HuH-7 (cell line): Measurements from ENCODE around the gene LHX1.

ENCODE experiments used
- DNase-seq: peaks from one replicate; pipeline ENCODE4 v3.0.0; 2011; ENCODE audit warnings: low spot score

Gene LHX1

DNA sequence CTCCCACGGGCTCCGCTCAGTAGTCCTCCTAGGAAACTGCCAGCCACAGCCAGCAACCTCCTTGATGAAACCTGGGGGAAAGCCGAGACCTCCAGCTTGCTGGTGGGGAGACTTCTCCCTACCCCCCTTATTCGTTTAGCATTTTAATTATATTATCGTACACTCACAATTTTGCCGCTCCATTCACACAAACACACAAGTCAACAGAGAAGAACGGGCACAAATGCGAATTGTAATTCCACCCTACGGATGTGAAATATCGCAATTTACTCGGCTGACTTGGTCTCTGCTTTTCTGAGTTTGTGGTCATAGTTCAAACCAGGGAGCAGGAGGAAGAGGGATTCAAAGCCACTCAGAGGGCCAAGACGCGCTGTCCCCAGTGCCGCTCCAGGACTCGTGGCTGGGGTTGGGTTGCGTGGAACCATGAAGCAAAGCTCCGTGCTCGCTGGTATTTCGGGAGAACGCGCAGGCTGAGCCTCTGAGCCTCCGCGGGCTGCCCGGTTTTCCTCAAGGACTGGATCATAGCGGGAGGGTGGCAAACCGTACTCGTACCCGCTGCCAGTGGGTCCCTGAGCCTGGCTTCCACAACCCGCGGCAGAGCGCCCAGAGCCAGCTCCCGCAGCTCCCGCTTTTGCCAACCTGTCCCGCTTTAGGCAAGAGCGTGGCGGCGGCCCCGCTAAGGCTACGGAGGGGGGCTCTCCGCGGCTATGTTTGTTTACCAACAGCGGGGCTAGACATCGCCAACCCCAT lies 2.0 kb downstream of the LHX1 start:
- DNase-seq: no peak

DNA sequence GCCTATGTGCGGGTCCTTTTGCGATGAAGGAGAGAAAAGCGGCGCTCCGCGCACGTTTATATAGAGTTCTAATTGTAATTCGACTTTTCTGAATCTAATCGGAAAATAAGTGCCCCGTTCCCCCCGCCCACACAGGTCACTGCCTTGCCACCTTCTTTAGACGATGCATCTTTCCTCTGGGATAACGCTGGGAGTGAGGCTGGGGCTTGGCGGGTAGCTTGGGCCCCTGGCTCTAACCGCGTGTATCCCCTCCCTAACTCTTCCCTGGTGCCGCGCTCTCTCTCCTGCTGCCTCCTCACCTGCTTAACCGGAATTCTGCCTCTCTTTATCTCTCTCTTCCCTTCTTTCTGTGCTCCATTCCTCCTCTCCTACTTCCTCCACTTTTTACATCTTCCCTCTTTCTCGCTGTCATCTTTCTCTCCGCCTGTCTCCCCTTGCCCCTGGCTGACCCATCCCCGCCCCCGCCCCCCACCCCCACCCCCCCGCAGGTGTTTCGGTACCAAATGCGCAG lies 2.6 kb downstream of the LHX1 start:
- no peak for DNase-seq

DNA sequence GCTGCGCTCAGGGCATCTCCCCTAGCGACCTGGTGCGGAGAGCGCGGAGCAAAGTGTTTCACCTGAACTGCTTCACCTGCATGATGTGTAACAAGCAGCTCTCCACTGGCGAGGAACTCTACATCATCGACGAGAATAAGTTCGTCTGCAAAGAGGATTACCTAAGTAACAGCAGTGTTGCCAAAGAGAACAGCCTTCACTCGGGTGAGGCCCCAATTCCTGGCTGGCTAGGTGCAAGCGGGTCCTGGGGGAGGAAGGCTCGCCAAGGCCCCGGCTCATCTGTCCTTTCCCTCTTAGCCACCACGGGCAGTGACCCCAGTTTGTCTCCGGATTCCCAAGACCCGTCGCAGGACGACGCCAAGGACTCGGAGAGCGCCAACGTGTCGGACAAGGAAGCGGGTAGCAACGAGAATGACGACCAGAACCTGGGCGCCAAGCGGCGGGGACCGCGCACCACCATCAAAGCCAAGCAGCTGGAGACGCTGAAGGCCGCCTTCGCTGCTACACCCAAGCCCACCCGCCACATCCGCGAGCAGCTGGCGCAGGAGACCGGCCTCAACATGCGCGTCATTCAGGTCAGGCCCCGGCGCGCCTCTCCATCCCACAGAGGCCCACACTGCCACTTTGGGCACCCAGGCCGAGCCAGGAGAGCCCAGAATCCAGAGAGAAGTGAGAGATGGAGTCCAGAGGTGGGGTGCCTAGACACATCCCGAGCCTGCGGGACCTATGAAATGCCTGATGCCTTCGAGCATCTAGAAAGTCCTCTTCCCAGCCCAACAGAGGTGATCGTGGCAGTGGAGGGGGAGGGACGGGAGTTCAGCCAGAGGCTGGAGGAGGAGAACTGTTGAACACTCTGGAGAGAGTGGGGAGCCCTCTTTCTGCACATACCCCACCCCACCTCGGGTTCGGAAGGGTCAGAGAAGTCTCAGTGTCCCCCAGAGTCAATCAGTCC lies 3.3 kb downstream of the LHX1 start:
- no peak for DNase-seq

DNA sequence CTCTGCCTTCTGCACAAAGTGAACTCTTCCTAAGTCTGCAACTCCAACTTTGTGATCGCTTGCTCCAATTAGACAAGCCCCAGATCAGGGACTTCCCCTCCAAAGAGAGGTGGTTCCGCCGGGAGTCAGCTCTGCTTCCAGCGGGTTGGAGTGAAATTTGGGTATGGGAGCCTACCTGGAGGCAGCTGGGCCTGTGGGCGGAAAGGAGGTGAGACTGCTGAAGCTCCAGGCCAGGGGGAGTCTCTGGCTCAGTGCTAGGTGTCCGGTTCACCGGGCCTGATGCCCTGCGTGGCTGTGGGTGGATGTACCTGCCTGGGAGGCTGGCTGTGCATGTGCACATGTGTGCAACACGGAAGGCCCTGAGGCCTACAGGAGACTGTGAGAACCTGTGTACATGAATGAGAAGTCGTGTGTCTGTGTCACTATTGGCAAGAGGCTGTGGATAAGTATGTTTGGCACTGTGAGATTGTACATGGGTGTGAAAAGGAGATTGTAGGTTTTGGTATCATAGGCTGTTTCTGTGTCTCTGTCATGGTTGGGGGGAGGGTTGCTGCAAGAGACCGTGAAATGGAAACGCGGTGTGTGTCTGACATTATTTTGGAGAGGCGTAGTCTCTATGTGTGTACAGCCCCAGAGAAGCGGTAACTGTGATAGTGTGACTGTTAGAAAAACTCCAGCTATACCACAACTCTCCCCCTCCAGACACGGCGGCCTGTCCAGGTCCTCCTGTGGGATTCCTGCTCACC lies 4.2 kb downstream of the LHX1 start:
- DNase-seq: no peak

DNA sequence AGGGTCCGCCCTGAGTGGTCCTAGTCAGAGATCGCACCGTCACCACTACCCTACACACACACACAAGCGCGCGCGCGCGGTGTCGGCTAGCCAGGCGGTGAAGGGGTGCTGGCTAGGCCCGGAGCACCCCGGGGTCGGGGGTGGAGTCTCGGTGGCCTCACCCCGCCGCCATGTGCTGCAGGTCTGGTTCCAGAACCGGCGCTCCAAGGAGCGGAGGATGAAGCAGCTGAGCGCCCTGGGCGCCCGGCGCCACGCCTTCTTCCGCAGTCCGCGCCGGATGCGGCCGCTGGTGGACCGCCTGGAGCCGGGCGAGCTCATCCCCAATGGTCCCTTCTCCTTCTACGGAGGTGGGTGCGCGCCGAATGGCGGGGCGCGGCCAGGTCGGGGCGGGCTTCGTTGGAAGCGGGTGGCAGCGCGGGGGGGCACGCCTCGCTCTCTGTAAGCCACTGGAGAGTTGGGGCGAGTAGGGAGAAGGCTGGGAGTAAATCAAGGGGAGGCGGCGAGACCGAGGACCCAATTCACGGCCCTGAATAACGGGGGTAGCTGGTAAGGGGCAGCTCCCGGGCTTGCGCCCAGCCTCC lies 4.8 kb downstream of the LHX1 start:
- DNase-seq: no peak

DNA sequence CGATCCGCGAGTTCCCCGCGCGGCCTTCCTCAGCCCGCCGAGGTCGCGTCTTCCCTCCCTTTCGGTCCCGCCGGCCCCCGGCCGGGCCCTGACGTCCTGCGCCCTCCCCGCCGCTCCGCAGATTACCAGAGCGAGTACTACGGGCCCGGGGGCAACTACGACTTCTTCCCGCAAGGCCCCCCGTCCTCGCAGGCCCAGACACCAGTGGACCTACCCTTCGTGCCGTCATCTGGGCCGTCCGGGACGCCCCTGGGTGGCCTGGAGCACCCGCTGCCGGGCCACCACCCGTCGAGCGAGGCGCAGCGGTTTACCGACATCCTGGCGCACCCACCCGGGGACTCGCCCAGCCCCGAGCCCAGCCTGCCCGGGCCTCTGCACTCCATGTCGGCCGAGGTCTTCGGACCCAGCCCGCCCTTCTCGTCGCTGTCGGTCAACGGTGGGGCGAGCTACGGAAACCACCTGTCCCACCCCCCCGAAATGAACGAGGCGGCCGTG lies 5.4 kb downstream of the LHX1 start:
- DNase-seq: no peak

DNA sequence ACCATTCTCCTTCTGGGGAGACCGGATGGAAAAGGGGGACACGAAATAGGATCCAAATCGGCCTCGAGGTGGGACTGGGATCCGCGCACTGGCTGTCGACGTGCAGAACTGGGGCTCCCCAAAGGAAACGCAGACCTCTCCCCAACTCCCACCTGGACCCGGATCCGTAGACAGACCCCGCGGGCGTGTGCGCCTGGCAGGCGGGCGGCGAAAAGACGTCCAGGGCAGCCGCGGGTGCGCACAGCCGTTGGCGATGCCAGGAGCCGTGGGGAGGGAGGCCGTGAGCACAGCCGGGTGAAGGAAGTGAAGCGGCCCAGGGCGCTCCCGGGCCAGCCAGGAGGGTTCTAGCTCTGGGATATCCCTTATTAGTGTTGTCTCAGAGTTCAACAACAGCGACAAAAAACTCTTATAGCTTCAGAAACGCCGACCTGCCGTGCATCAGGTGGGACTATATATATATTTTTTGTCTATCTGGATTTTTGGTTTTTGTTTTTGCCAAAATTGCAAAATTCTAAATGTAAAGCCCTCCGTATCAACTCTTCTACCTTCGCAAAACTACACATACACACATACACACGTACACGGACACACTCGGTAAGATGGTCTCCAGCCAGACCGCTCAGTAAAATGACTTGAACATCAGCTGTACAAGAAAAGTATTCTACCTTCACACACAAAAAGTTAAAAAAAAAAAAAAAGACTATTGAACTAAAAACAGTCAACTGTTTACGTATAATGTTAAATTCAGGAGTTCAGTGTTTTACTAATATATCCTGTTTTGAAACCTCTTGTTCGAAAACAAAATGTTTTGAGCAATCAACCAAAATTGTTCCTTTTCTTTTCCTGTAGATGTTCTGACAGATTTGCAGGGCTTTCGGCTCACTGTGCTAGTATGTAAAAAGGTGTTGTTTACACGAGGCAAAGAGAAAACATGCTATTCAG lies 6.2 kb downstream of the LHX1 start:
- no peak for DNase-seq

DNA sequence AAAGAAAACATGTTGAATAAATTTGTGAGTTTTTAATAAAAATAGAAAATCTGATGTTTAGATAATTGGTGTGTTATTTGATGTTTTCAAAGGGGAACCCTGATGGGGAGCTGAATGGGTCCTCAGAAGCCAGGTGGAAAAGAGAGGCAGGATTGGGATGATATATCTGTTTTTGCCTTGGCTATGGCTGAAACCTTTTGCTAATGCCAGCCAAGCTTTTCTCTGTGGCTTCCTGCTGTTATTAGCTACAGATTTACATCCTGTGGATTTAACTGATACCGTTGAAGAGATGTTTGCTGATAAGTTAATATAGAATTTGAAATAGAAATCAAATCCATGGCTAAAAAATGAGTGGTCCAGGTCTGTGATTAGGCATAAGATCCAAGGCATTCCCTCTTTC lies 7.3 kb downstream of the LHX1 start:
- DNase-seq: no peak

DNA sequence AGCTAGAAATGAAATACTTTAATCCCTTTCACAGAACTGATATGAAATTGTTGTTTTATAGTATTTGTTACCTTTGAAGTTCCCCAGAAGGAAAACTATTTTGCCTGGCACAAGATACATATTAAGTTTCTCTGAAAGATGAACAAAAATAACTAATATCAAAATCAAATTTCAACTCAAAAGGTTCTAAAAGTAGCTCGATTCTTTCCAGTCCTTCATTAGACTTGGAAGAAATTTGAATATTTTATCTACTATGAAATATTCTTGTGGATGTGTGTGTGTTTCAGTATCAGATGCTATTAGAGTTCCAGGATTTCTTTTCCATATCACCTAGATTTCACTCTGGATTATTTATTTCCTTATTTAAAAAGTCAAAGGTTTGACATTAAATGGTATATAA lies 7.9 kb downstream of the LHX1 start:
- DNase-seq: no peak

DNA sequence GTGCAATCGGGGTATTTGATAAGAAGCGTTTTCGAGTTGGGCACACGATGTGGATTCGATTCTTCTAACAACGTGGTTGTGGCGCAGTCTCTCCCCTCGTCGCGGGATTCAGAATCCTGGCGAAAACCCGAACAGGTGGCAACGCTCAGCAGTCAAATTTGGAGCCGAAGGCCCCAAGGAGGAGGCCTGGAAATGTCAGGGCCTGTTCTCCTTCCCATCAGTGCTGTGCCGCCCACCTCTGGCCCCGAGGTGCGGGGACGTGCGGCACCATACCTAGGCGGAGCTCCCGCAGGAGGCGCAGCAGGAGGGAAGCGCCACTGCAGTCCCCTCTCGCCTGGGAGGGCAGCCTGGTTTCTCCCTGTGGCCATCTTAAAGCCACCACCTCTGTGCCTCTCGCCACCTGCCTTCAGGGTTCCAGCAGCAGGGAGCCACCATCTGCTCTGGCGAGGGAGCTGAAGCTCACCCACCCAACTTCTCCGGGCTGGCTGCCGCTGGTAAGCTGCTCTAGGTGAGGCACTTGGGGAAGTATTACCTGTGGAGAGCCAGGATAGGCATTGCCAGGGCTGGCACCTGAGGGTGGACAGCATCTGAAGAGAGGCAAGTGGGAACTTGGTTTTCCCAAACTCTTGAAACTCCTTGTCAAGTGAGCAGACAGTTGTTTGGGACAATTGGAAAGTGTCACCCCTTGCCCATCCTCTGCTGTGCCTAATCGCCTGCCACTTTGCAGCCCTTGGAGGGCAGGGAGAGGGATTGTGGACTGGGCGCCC lies 8.9 kb downstream of the LHX1 start:
- DNase-seq: no peak

DNA sequence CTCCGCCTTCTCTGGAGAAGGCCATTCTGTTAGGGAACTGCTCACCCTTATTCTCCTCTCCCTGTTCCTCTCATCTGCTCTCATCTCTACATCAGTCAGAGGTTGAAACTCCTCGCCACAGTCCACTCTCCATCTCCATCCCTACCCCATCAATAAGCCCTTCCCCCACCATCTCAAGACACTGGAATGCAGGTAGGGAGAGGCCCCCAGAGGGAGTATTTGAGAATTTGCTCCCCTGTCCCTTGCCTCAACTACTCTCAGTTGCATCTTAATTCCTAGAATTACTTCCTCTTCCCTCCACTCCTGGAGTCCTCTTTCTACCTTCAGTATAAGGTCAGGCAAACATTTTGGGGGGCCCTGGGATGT lies 9.4 kb downstream of the LHX1 start:
- no peak for DNase-seq

DNA sequence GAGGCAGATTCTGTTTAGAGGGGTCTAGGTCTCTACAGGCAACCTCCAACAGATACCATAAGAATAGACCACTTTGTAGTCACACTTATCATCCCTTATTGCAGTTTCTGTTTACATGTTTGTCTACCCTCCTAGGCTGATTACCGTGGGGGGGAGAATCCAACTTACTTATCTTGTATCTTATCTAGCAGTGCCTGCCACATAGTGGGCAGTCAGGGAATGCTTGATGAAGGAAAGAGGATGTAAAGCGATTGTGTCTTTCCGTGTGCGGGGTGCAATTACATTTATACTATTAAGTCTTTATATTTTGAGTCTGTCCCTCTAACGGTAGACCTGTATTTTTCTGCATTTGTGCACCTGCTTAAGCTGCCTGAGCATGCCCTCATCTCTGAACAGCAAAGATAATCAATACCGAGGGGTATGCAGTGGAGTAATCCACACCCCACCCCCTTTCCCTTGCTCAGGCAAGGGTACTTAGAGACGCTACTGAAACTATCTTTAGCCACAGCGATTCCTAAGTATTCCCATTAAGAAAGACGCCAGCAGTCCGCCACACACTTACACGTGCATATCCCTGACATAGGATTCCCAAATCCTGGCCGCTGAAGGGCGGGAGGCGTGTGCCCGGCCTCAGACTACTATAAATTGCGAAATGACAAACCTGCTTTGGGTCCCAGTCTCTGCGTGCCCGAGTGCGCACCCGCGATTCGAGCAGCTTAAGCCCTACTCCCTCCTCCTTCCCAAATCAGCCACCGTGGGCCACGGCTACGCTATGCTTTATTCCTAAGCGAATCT lies 10.8 kb downstream of the LHX1 start:
- DNase-seq: peak; percentile 80

DNA sequence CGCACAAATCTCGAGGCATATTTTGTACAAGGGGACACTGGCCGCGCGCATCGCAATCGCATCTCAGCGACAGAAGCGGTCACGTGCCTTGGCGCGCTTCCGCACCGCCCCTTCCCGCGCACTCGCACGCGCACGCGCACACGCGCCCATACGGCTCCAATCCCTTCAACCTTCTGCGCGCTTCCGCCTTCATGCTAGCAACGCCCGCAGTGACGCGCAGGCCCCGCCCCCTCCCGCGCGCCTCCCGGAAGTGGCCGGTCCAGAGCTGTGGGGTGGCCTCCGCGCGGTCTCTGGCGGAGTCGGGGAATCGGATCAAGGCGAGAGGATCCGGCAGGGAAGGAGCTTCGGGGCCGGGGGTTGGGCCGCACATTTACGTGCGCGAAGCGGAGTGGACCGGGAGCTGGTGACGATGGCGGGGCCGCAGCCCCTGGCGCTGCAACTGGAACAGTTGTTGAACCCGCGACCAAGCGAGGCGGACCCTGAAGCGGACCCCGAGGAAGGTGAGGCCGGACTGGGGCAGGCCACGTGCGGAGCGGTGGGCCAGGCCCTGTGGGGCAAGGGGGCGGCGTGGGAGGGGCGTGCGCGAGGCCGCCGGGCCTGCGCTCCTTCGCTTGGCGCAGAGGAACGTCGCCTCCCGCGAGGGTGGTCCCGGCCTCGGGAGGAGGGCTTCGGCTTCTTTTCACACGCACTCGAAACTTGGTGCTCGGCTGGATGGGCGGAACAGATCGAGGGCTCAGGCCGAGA lies 11.6 kb downstream of the LHX1 start, which contains the start of gene AATF:
AATF (plus strand) TSS at position 238 of the 744 bp plus-strand sequence; CDS start at position 410, 172 bp downstream.
- peak; percentile 97 for DNase-seq

DNA sequence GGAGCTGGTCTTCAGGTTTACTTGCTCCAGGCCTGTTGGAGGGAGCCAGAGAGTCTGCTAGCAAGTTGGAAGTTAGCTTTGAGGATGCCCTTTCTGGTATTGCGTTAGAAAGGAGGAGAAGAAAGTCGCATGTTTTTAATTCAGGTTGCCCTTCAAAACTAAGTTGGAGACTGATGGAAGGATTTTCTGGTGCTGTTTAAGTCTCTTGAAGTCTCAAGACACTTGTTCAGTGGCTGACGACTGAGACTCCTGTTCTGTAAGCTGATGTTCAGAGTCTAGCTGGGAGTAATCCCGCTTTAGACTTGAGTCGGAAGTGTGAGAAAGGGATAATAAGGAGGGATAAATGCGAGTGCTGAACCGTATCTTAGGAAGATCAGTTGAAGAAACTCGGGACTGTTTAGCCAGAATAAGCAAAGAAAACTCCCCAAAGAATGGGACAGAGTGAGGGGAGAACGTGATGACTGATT lies 12.2 kb downstream of the LHX1 start:
- no peak for DNase-seq

DNA sequence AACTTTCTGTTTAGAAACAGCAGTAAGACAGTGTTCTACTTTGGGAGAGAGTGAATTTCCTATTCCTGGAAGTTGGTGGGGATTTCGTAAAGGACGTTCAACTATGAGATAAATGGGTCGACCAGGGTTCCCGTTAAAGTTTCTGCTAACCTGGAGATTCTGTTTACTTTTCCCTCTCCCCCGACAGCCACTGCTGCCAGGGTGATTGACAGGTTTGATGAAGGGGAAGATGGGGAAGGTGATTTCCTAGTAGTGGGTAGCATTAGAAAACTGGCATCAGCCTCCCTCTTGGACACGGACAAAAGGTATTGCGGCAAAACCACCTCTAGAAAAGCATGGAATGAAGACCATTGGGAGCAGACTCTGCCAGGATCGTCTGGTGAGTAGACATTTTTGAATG lies 12.8 kb downstream of the LHX1 start:
- no peak for DNase-seq

DNA sequence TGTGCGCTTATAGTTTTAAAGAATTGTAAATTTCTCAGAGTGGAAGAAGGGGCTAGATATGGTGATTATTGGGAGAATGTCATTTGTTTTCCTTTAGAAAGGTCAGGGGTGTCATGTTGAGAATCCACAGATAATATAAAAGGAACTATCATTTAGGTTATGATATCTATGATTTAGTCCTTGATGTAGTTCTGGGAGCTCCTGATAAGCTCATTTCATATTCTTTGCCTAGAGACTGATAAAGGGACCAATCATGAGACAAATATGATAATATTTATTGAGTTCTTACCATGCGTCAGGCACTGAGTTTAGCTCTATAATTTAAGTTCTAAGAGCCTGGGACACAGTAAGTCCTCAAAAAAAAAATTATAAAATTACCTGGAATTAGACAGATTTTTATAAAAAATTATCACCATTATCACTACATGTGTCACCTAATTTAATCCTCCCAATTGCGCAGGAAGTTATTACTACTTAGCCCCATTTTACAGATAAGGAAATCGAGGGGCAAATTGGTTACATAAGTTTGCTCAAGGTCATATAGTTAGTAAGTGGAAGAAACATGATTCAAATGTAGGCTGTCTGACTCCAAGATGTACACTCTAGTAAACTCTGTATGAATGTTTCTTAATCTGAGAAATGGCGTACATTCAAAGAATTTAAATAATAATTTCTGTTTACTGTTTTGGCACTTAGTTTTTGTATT lies 14.0 kb downstream of the LHX1 start:
- DNase-seq: no peak

DNA sequence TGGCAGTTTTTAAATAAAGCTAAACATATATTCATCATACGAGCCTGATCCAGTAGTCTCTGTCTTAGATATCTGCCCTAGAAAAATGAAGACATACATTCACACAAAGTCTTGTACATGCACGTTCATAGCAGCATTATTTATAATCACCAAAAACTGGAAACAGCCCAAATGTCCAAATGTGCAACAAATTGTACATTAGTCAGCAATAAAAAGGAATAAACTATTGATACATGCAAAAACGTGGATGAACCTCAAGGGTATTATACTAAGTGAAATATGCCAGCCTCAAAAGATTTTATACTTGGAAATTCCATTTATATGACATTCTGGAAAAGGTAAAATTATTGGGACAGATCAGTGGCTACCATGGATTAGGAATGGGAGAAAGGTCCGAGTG lies 34.2 kb downstream of the LHX1 start:
- DNase-seq: no peak
